Measurements from ENCODE around the gene PEMT.

- TF ChIP-seq GATA3 (IDR thresholded peaks at IDR 0.05; ENCODE audit: low read depth, low read length) (no peak), GATA2 (IDR thresholded peaks at IDR 0.05; ENCODE audit: low read depth, low read length) (no peak)
Measured at GRCh38 chr17:17593222-17593620, 1.7 kb upstream of the PEMT start.
